ENCODE results near the gene AMHR2. TPM values are rescaled to one million over a fixed set of nuclear protein-coding genes. Genes with fewer than 3 reads are reported as not detected.

The AMHR2 gene
- total RNA-seq, 4 donors from 2014 or later, result 0.27 TPM; not detected in 3

- intact Hi-C loops (cut with DNase I; ENCODE audit: low total_unique reads) (no loop called here), in situ Hi-C loops (cut with MboI; ENCODE audit: low pct_ligation_motif_present in 1 of 4, low pct_unique_long_range_greater_than_20kb in 1 of 4, low sequenced_read_pairs in 3 of 4) (no loop called here)
- H3K9me3 ChIP-seq, result no peaks in the 10 kb centered on the region
- peaks cover 0 to 50% (median 24%) of the 10 kb centered on the region in 4 donors for H3K36me3 ChIP-seq
- H3K27me3 ChIP-seq, result no peaks in the 10 kb centered on the region
- 68 to 72% methylated on average over 7 to 12 of the region's 12 CpGs for WGBS, 2 donors (ENCODE audit: low coverage in 1 of 2)
- H3K4me1 ChIP-seq, result peaks cover 0 to 12% (median 9%) of the 10 kb centered on the region in 4 donors
- TF ChIP-seq CTCF (IDR thresholded peaks at IDR 0.05) (no peak), POLR2AphosphoS5 (IDR thresholded peaks at IDR 0.05) (no peak), EP300 (IDR thresholded peaks at IDR 0.05; ENCODE audit: low read depth) (no peak), POLR2A (IDR thresholded peaks at IDR 0.05) (no peak)
- H3K27ac ChIP-seq, result no peak overlapping the region
- H3K4me3 ChIP-seq, result no peak overlapping the region
- DNase-seq, result no peak
Measured at GRCh38 chr12:53480491-53481442, 57.1 kb downstream of the AMHR2 start.

Other genes starting within 250 kb of the AMHR2 start
- gene ZNF740, start 243.1 kb upstream of the AMHR2 start, total RNA-seq, result 10 to 100 TPM in 3 of 4 donors, 1 to 10 TPM in 1; 9.7 to 21.9 (median 16.3) TPM
- gene CSAD, start 242.9 kb upstream of the AMHR2 start, total RNA-seq, result 100 to 1,000 TPM in 1 of 4 donors, 10 to 100 TPM in 3; 29.1 to 142 (median 39.2) TPM
- gene ITGB7, start 216.6 kb upstream of the AMHR2 start, total RNA-seq, result 1 to 10 TPM in 3 of 4 donors, under 1 TPM in 1; 0.60 to 8.3 (median 2.9) TPM
- gene RARG, start 191.6 kb upstream of the AMHR2 start, total RNA-seq, result 10 to 100 TPM in 1 of 4 donors, 1 to 10 TPM in 2, not detected in 1; 2.6 to 15.4 (median 7.6) TPM
- gene ESPL1, start 155.6 kb upstream of the AMHR2 start, total RNA-seq, result 10 to 100 TPM in 3 of 4 donors, 1 to 10 TPM in 1; 6.5 to 31.8 (median 18.8) TPM
- 100 to 1,000 TPM; 244 to 451 (median 381) TPM for gene PFDN5, start 128.3 kb upstream of the AMHR2 start, total RNA-seq
- 10 to 100 TPM; 12.7 to 37.0 (median 24.3) TPM for gene MYG1, start 124.2 kb upstream of the AMHR2 start, total RNA-seq
- gene AAAS, start 102.2 kb upstream of the AMHR2 start, total RNA-seq, result 10 to 100 TPM; 31.8 to 51.6 (median 39.9) TPM
- not detected for gene SP7, start 87.5 kb upstream of the AMHR2 start, total RNA-seq
- gene SP1, start 43.7 kb upstream of the AMHR2 start, total RNA-seq, result 10 to 100 TPM; 32.6 to 80.1 (median 67.1) TPM
- gene PRR13, start 17.9 kb downstream of the AMHR2 start, total RNA-seq, result 100 to 1,000 TPM; 175 to 307 (median 261) TPM
- gene PCBP2, start 28.2 kb downstream of the AMHR2 start, total RNA-seq, result 100 to 1,000 TPM; 340 to 492 (median 432) TPM
- 10 to 100 TPM in 2 of 4 donors, 1 to 10 TPM in 2; 6.8 to 20.9 (median 10.3) TPM for gene MAP3K12, start 75.6 kb downstream of the AMHR2 start, total RNA-seq
- 10 to 100 TPM; 22.4 to 37.0 (median 34.1) TPM for gene TARBP2, start 77.4 kb downstream of the AMHR2 start, total RNA-seq
- gene NPFF, start 83.6 kb downstream of the AMHR2 start, total RNA-seq, result not detected
- gene ATF7, start 202.5 kb downstream of the AMHR2 start, total RNA-seq, result 10 to 100 TPM; 14.2 to 29.7 (median 26.8) TPM